ENCODE data around the gene ZFAND5. TPM values are rescaled to one million over a fixed set of nuclear protein-coding genes. Genes with fewer than 3 reads are reported as not detected.

Gene ZFAND5
- total RNA-seq, 1 experiment from 2014 or later: 185 TPM

DNA sequence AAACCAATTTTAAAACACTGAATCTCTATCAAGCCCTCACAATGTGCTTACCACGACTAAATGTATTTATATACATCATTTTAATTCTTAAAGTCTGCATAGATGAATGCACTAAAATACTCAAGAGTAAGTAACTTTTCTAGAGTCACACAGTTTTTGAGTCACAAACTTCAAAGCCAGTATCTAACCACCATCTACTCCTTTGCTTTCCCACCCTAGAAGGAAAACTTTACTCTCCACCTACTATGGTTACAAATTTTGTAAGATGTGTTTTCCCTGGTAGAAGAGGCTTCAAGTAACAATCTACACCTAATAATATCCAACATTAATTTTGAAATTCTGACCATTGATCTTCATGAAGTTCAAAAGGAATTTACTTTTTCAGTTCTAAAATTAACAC lies 18.7 kb downstream of the ZFAND5 start:
- in situ Hi-C loops (cut with HindIII; ENCODE audit: low pct_unique_long_range_greater_than_20kb, low sequenced_read_pairs) (no loop called here), intact Hi-C loops (cut with micrococcal nuclease; ENCODE audit: unreplicated experiment) (no loop called here)
- Histone ChIP-seq H3K9me3 (ENCODE audit: control insufficient read depth, insufficient read depth, low read depth, low read length) (no peaks in the 10 kb centered on the region), H3K4me1 (ENCODE audit: control insufficient read depth, insufficient read depth, low read length) (no peaks in the 10 kb centered on the region; the same call in 1 of the 2 replicates), H3K36me3 (ENCODE audit: control insufficient read depth, insufficient read depth, low read length) (no peaks in the 10 kb centered on the region), H3K27ac (ENCODE audit: low read length) (no peak overlapping the region; the same call in 1 of the 2 replicates), H3K4me3 (ENCODE audit: low read depth in 2 of 2, low read length in 2 of 2) (no peak overlapping the region), H3K27me3 (ENCODE audit: control insufficient read depth, insufficient read depth, low read length) (no peaks in the 10 kb centered on the region)
- DNase-seq (ENCODE audit: low read depth, low spot score) (no peak), ATAC-seq (no peak)
- CTCF ChIA-PET: interaction anchor here (0.6 kb wide), 1 partner anchor 65 kb away, joined by 3 read pairs; no protein-coding TSS in a partner anchor
- TF ChIP-seq TCF7L2 (IDR thresholded peaks at IDR 0.05; ENCODE audit: low read depth, low read length): no peak
- TF ChIP-seq, protein P1, sequence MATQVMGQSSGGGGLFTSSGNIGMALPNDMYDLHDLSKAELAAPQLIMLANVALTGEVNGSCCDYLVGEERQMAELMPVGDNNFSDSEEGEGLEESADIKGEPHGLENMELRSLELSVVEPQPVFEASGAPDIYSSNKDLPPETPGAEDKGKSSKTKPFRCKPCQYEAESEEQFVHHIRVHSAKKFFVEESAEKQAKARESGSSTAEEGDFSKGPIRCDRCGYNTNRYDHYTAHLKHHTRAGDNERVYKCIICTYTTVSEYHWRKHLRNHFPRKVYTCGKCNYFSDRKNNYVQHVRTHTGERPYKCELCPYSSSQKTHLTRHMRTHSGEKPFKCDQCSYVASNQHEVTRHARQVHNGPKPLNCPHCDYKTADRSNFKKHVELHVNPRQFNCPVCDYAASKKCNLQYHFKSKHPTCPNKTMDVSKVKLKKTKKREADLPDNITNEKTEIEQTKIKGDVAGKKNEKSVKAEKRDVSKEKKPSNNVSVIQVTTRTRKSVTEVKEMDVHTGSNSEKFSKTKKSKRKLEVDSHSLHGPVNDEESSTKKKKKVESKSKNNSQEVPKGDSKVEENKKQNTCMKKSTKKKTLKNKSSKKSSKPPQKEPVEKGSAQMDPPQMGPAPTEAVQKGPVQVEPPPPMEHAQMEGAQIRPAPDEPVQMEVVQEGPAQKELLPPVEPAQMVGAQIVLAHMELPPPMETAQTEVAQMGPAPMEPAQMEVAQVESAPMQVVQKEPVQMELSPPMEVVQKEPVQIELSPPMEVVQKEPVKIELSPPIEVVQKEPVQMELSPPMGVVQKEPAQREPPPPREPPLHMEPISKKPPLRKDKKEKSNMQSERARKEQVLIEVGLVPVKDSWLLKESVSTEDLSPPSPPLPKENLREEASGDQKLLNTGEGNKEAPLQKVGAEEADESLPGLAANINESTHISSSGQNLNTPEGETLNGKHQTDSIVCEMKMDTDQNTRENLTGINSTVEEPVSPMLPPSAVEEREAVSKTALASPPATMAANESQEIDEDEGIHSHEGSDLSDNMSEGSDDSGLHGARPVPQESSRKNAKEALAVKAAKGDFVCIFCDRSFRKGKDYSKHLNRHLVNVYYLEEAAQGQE (IDR thresholded peaks at IDR 0.05; ENCODE audit: insufficient read depth in 1 of 2, low read depth in 2 of 2, low read length in 1 of 2): no peak
- TF ChIP-seq, protein P2, sequence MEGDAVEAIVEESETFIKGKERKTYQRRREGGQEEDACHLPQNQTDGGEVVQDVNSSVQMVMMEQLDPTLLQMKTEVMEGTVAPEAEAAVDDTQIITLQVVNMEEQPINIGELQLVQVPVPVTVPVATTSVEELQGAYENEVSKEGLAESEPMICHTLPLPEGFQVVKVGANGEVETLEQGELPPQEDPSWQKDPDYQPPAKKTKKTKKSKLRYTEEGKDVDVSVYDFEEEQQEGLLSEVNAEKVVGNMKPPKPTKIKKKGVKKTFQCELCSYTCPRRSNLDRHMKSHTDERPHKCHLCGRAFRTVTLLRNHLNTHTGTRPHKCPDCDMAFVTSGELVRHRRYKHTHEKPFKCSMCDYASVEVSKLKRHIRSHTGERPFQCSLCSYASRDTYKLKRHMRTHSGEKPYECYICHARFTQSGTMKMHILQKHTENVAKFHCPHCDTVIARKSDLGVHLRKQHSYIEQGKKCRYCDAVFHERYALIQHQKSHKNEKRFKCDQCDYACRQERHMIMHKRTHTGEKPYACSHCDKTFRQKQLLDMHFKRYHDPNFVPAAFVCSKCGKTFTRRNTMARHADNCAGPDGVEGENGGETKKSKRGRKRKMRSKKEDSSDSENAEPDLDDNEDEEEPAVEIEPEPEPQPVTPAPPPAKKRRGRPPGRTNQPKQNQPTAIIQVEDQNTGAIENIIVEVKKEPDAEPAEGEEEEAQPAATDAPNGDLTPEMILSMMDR (IDR thresholded peaks at IDR 0.05): no peak
- no peak for TF ChIP-seq POLR2AphosphoS5 (IDR thresholded peaks at IDR 0.05; ENCODE audit: low read depth, low read length)
- no peak for TF ChIP-seq SIN3A (IDR thresholded peaks at IDR 0.05; ENCODE audit: borderline replicate concordance, insufficient read depth, low read depth, low read length)
- no TSS peak for BruUV-seq (replicated peaks)
- POLR2A ChIA-PET: no interaction called here

DNA sequence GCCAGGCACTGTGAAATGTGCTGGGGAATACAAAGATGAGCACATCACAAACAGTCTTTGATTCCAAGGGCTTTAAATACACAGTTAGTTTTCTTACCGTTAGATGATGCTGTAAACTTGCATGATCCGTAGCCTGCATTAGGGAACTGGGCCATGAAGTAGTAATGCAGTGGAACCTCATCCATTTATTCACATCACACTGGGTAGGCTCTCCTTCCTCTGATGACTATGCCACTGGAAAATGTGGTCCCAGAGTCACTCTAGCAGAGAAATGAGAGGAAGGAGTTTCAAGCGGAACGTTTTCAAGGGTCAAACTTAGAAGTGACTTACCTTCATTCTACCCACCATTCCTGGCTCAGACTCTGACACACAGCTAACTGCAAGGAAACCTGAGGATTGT lies 26.4 kb downstream of the ZFAND5 start:
- H3K27ac ChIP-seq (ENCODE audit: low read length): no peak overlapping the region
- in situ Hi-C loops (cut with HindIII; ENCODE audit: low pct_unique_long_range_greater_than_20kb, low sequenced_read_pairs) (no loop called here), intact Hi-C loops (cut with micrococcal nuclease; ENCODE audit: unreplicated experiment) (no loop called here)
- ATAC-seq (no peak), DNase-seq (ENCODE audit: low read depth, low spot score) (no peak)
- no peak for TF ChIP-seq POLR2AphosphoS5 (IDR thresholded peaks at IDR 0.05; ENCODE audit: low read depth, low read length)
- TF ChIP-seq, protein P2 (IDR thresholded peaks at IDR 0.05): no peak
- no peak for TF ChIP-seq SIN3A (IDR thresholded peaks at IDR 0.05; ENCODE audit: borderline replicate concordance, insufficient read depth, low read depth, low read length)
- TF ChIP-seq, protein P1 (IDR thresholded peaks at IDR 0.05; ENCODE audit: insufficient read depth in 1 of 2, low read depth in 2 of 2, low read length in 1 of 2): no peak
- no peak for TF ChIP-seq TCF7L2 (IDR thresholded peaks at IDR 0.05; ENCODE audit: low read depth, low read length)
- CTCF ChIA-PET: no interaction called here
- H3K9me3 ChIP-seq (ENCODE audit: control insufficient read depth, insufficient read depth, low read depth, low read length): no peaks in the 10 kb centered on the region
- POLR2A ChIA-PET: no interaction called here
- H3K27me3 ChIP-seq (ENCODE audit: control insufficient read depth, insufficient read depth, low read length): no peaks in the 10 kb centered on the region
- H3K36me3 ChIP-seq (ENCODE audit: control insufficient read depth, insufficient read depth, low read length): no peaks in the 10 kb centered on the region
- H3K4me3 ChIP-seq (ENCODE audit: low read depth in 2 of 2, low read length in 2 of 2): no peak overlapping the region
- H3K4me1 ChIP-seq (ENCODE audit: control insufficient read depth, insufficient read depth, low read length): no peaks in the 10 kb centered on the region
- no TSS peak for BruUV-seq (replicated peaks)
